Esophagus muscularis mucosa (tissue), 3 donors: Measurements from ENCODE around the gene ZNF615.

Experiments
- POLR2A ChIP-seq: fragments of 450-650 bp; IDR thresholded peaks from one replicate; pipeline ENCODE4 v1.6.1; 2017; ENCODE audit warnings: antibody characterized with exemption, moderate library complexity, mild to moderate bottlenecking, low read depth
- POLR2AphosphoS5 ChIP-seq, 2 donors: sonication (generic); formaldehyde crosslinking; IDR thresholded peaks; one replicate each; pipeline ENCODE4 v1.6.1; 2017; ENCODE audit warnings: antibody characterized with exemption in 2 of 2
- TF ChIP-seq, protein P1 (sequence below), 3 experiments: fragments of 200-600 bp in 2 of 3; fragments of 450-650 bp in 1 of 3; sonication (generic) in 2 of 3; IDR thresholded peaks; one replicate each; pipeline ENCODE4 v1.5.1; 2017 to 2019; ENCODE audit warnings: antibody characterized with exemption in 3 of 3, mild to moderate bottlenecking in 2 of 3, moderate library complexity in 1 of 3

DNA sequence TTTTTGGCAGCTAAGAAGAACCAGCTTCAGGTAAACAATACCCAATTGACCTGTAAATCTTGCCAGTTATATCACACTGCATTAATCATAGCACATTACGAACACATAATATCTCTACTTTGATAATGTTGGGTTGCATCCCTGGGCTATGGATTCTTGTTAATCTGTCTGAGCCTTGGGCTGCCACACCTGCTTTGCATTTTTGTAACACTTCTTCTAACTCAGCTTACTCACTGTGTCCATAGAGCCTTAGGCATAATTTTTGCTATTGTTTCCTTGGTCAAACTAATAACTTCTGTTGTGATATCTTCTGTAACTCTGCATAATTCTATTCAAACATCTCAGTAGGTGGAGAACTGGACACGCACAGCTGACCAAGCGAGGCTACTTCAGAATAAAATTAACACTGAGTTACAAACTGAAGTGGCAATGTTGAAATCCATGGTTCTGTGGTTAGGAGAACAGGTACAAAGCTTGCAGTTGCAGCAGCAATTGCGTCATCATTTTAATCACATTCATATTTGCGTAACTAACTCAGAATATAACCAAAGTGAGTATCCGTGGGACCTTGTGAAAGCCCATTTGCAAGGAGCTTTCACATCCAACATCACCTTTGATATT lies 27.8 kb downstream of the ZNF615 start:
- TF ChIP-seq POLR2A (no peak), POLR2AphosphoS5 (IDR thresholded peaks at IDR 0.05) (no peak)
- TF ChIP-seq, protein P1, sequence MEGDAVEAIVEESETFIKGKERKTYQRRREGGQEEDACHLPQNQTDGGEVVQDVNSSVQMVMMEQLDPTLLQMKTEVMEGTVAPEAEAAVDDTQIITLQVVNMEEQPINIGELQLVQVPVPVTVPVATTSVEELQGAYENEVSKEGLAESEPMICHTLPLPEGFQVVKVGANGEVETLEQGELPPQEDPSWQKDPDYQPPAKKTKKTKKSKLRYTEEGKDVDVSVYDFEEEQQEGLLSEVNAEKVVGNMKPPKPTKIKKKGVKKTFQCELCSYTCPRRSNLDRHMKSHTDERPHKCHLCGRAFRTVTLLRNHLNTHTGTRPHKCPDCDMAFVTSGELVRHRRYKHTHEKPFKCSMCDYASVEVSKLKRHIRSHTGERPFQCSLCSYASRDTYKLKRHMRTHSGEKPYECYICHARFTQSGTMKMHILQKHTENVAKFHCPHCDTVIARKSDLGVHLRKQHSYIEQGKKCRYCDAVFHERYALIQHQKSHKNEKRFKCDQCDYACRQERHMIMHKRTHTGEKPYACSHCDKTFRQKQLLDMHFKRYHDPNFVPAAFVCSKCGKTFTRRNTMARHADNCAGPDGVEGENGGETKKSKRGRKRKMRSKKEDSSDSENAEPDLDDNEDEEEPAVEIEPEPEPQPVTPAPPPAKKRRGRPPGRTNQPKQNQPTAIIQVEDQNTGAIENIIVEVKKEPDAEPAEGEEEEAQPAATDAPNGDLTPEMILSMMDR (IDR thresholded peaks at IDR 0.05), result no peak
